Skeletal muscle cell (primary cell): ENCODE data around the gene MSN.
"Not testable (repeated sequence)": the region's sequence is repeated elsewhere in the genome, so short reads cannot be mapped to it uniquely, and the experiment has no call there.

ENCODE experiments used
- DNase-seq: peaks from one replicate; pipeline ENCODE4 v3.0.0-alpha.2; 2010; ENCODE audit warnings: low read depth
- H3K4me3 ChIP-seq: 2 replicates; pipeline ENCODE4 v1.5.1; 2011; ENCODE audit warnings: low read depth, mild to moderate bottlenecking, control low read depth, low read length, moderate library complexity

MSN gene

DNA sequence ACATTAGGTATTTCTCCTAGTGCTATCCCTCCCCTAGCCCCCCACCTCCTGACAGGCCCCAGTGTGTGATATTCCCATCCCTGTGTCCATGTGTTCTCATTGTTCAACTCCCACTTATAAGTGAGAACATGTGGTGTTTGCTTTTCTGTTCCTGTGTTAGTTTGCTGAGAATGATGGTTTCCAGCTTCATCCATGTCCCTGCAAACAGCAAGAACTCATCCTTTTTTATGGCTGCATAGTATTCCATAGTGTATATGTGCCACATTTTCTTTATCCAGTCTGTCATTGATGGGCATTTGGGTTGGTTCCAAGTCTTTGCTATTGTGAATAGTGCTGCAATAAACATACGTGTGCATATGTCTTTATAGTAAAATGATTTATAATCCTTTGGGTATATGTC, 92.1 kb downstream of the MSN start:
- DNase-seq, result not testable (repeated sequence)

DNA sequence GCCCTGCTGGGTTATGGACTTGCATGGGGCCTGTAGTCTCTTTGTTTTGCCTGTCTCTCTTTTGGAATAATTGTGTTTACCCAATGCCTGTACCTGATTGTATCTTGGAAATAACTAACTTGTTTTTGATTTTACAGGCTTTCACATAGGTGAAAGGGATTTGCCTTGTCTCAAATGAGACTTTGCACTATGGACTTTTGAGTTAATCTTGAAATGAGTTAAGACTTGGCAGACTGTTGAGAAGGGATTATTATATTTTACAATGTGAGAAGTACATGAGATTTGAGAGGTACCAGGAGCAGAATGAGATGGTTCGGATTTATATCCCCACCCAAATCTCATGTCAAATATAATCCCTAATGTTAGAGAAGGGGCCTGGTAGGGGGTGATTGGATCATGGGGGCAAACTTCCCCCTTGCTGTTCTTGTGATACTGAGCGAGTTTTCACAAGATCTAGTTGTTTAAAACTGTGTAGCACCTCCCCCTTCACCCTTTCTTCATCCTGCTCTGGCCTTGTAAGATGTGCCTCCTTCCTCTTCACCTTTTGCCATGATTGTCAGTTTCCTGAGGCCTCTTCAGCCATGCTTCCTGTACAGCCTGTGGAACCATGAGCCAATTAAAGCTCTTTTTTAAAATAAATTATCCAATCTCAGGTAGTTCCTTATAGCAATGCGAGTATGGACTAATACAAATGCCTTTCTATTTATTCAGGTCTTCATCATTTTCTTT, 102.3 kb downstream of the MSN start:
- no peak for DNase-seq
- H3K4me3 ChIP-seq, result no peak overlapping the region

More for the DNA sequence above, 92.1 kb downstream of the MSN start:
- not testable (repeated sequence) for H3K4me3 ChIP-seq

DNA sequence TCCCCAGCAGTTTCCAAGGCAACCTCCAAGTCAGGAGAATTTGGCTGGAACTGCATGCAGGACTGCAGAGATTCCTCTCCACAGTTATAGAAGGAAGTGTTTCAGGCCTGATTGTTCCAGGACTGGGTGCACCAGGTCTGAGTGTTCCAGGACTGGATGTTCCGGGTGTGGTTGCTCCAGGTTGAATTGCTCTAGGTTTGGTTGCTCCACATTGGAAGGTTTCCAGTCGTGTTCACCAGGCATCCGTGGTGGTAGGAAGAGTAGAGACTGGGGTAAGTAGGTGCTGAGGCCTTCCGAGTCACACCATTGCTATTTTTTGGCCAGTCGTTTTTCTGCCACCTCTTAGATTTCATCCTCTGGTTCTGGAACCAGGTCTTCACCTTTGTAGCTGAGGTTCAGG, 105.4 kb downstream of the MSN start:
- no peak for DNase-seq
- no peak overlapping the region for H3K4me3 ChIP-seq

GRCh38 chrX:65781845-65782244, 114.4 kb downstream of the MSN start:
- no peak overlapping the region for H3K4me3 ChIP-seq
- DNase-seq, result no peak

GRCh38 chrX:65783746-65784145, 116.3 kb downstream of the MSN start:
- no peak overlapping the region for H3K4me3 ChIP-seq
- no peak for DNase-seq
